Upper lobe of left lung (tissue), 4 donors: ENCODE measurements around the gene NOL4L.

Experiments
- EP300 ChIP-seq, 4 donors: sonication (generic); formaldehyde crosslinking; IDR thresholded peaks; one replicate each; pipeline ENCODE4 v1.5.1; 2017; ENCODE audit warnings: antibody characterized with exemption in 4 of 4, control low read depth in 2 of 4
- POLR2A ChIP-seq, 4 donors: fragments of 450-650 bp; IDR thresholded peaks; one replicate each; pipeline ENCODE4 v1.5.1; 2016 to 2017; ENCODE audit warnings: antibody characterized with exemption in 4 of 4, mild to moderate bottlenecking in 2 of 4
- TF ChIP-seq, protein P1 (sequence below), 6 experiments: fragments of 450-650 bp in 4 of 6; fragments of 200-600 bp in 2 of 6; sonication (generic) in 2 of 6; IDR thresholded peaks; one replicate each; pipeline ENCODE4 v1.5.1; 2016 to 2019; ENCODE audit warnings: antibody characterized with exemption in 6 of 6

DNA sequence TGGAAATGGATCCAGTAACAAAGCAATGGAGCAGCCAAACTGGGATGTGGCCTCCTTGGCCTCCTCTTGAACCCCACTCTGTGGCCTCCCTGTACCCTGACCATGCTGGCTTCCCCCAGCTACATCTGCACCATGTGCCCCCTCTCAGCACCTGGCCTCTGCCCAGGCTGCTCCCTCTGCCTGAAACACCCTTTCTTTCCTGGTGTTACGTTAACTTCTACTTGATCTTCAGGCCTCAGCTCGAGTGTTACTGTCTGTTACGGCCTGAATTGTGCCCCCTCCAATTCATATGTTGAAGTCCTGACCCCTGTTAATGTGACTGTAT, 30.2 kb downstream of the NOL4L start:
- TF ChIP-seq, protein P1, sequence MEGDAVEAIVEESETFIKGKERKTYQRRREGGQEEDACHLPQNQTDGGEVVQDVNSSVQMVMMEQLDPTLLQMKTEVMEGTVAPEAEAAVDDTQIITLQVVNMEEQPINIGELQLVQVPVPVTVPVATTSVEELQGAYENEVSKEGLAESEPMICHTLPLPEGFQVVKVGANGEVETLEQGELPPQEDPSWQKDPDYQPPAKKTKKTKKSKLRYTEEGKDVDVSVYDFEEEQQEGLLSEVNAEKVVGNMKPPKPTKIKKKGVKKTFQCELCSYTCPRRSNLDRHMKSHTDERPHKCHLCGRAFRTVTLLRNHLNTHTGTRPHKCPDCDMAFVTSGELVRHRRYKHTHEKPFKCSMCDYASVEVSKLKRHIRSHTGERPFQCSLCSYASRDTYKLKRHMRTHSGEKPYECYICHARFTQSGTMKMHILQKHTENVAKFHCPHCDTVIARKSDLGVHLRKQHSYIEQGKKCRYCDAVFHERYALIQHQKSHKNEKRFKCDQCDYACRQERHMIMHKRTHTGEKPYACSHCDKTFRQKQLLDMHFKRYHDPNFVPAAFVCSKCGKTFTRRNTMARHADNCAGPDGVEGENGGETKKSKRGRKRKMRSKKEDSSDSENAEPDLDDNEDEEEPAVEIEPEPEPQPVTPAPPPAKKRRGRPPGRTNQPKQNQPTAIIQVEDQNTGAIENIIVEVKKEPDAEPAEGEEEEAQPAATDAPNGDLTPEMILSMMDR (IDR thresholded peaks at IDR 0.05): no peak
- TF ChIP-seq EP300 (IDR thresholded peaks at IDR 0.05) (no peak), POLR2A (IDR thresholded peaks at IDR 0.05) (no peak)
